ENCODE measurements around the gene TRIM14.

- TF ChIP-seq CTCF (IDR thresholded peaks at IDR 0.05) (no peak), POLR2A (IDR thresholded peaks at IDR 0.05) (no peak), POLR2AphosphoS5 (IDR thresholded peaks at IDR 0.05; ENCODE audit: insufficient read depth in 1 of 2, low read depth in 1 of 2) (no peak)
Measured at GRCh38 chr9:98069551-98069950, 49.5 kb downstream of the TRIM14 start.

Data from vagina (tissue), 2 donors.